ENCODE results near the gene IL17C. TPM values are rescaled to one million over a fixed set of nuclear protein-coding genes. Genes with fewer than 3 reads are reported as not detected.

Gene IL17C
- total and polyA plus RNA-seq, 10 of the 15 experiments (the other 5 are each of a cell fraction or from before 2014, with no cell fraction given) = not detected

DNA sequence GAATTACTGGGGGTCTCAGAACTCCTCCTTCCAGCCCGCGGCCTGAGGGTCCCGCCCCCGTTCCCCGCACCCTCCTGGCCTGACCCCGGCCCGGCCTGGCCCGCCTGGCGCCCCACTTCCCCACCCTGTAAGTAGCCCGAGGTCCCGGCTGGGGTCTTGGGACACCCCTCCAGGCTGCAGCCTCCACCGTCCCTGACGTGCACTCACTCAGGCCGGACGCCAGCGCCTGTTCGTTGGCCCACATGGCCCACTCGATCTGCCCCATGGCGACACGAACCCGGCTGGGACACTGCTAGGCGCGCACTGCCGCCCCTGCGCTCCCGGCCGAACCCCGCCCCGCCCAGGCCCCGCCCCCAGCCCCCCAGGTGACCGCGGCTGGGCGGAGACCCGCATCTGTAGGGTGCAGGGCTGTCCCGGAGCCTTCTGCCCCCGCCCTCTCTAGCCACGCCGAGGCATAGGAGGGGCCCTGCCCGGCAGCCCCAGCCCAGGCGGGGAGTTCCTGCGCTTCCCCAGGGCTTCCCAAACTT, 12.4 kb downstream of the IL17C start, which contains the start of gene CYBA (continued):
- TF ChIP-seq, protein P1, sequence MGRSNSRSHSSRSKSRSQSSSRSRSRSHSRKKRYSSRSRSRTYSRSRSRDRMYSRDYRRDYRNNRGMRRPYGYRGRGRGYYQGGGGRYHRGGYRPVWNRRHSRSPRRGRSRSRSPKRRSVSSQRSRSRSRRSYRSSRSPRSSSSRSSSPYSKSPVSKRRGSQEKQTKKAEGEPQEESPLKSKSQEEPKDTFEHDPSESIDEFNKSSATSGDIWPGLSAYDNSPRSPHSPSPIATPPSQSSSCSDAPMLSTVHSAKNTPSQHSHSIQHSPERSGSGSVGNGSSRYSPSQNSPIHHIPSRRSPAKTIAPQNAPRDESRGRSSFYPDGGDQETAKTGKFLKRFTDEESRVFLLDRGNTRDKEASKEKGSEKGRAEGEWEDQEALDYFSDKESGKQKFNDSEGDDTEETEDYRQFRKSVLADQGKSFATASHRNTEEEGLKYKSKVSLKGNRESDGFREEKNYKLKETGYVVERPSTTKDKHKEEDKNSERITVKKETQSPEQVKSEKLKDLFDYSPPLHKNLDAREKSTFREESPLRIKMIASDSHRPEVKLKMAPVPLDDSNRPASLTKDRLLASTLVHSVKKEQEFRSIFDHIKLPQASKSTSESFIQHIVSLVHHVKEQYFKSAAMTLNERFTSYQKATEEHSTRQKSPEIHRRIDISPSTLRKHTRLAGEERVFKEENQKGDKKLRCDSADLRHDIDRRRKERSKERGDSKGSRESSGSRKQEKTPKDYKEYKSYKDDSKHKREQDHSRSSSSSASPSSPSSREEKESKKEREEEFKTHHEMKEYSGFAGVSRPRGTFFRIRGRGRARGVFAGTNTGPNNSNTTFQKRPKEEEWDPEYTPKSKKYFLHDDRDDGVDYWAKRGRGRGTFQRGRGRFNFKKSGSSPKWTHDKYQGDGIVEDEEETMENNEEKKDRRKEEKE (IDR thresholded peaks at IDR 0.05) = no peak
- TF ChIP-seq ZZZ3 (IDR thresholded peaks at IDR 0.05; ENCODE audit: control insufficient read depth, insufficient read length, low read depth) = no peak
- TF ChIP-seq, protein P2, sequence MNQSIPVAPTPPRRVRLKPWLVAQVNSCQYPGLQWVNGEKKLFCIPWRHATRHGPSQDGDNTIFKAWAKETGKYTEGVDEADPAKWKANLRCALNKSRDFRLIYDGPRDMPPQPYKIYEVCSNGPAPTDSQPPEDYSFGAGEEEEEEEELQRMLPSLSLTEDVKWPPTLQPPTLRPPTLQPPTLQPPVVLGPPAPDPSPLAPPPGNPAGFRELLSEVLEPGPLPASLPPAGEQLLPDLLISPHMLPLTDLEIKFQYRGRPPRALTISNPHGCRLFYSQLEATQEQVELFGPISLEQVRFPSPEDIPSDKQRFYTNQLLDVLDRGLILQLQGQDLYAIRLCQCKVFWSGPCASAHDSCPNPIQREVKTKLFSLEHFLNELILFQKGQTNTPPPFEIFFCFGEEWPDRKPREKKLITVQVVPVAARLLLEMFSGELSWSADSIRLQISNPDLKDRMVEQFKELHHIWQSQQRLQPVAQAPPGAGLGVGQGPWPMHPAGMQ (IDR thresholded peaks at IDR 0.05; ENCODE audit: borderline replicate concordance) = no peak
- TF ChIP-seq, protein P3, sequence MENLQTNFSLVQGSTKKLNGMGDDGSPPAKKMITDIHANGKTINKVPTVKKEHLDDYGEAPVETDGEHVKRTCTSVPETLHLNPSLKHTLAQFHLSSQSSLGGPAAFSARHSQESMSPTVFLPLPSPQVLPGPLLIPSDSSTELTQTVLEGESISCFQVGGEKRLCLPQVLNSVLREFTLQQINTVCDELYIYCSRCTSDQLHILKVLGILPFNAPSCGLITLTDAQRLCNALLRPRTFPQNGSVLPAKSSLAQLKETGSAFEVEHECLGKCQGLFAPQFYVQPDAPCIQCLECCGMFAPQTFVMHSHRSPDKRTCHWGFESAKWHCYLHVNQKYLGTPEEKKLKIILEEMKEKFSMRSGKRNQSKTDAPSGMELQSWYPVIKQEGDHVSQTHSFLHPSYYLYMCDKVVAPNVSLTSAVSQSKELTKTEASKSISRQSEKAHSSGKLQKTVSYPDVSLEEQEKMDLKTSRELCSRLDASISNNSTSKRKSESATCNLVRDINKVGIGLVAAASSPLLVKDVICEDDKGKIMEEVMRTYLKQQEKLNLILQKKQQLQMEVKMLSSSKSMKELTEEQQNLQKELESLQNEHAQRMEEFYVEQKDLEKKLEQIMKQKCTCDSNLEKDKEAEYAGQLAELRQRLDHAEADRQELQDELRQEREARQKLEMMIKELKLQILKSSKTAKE (IDR thresholded peaks at IDR 0.05; ENCODE audit: low read depth, poor library complexity, severe bottlenecking) = no peak
- TF ChIP-seq PAX8 (IDR thresholded peaks at IDR 0.05) = no peak
- TF ChIP-seq, protein P4, sequence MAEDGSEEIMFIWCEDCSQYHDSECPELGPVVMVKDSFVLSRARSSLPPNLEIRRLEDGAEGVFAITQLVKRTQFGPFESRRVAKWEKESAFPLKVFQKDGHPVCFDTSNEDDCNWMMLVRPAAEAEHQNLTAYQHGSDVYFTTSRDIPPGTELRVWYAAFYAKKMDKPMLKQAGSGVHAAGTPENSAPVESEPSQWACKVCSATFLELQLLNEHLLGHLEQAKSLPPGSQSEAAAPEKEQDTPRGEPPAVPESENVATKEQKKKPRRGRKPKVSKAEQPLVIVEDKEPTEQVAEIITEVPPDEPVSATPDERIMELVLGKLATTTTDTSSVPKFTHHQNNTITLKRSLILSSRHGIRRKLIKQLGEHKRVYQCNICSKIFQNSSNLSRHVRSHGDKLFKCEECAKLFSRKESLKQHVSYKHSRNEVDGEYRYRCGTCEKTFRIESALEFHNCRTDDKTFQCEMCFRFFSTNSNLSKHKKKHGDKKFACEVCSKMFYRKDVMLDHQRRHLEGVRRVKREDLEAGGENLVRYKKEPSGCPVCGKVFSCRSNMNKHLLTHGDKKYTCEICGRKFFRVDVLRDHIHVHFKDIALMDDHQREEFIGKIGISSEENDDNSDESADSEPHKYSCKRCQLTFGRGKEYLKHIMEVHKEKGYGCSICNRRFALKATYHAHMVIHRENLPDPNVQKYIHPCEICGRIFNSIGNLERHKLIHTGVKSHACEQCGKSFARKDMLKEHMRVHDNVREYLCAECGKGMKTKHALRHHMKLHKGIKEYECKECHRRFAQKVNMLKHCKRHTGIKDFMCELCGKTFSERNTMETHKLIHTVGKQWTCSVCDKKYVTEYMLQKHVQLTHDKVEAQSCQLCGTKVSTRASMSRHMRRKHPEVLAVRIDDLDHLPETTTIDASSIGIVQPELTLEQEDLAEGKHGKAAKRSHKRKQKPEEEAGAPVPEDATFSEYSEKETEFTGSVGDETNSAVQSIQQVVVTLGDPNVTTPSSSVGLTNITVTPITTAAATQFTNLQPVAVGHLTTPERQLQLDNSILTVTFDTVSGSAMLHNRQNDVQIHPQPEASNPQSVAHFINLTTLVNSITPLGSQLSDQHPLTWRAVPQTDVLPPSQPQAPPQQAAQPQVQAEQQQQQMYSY (CRISPR knock-in tag; IDR thresholded peaks at IDR 0.05) = no peak
- peak; percentile 56; the same call in 1 of the 2 replicates for TF ChIP-seq TCF3 (IDR thresholded peaks at IDR 0.05; ENCODE audit: borderline replicate concordance, insufficient read depth, low read depth, low read length)
